ENCODE results near the gene ZNF521.

The ZNF521 gene

GRCh38 chr18:25066516-25066915 is 285.4 kb downstream of the ZNF521 start:
- no peak for TF ChIP-seq CTCF (conservative IDR thresholded peaks at IDR 0.05; ENCODE audit: control insufficient read depth, insufficient read depth, low read depth, low read length)
- no peak overlapping the region for H3K4me3 ChIP-seq (ENCODE audit: control insufficient read depth, low read depth, low read length)
- DNase-seq (ENCODE audit: low read depth), result no peak

GRCh38 chr18:25062720-25063119 is 289.2 kb downstream of the ZNF521 start:
- H3K4me3 ChIP-seq (ENCODE audit: control insufficient read depth, low read depth, low read length), result no peak overlapping the region
- peak; percentile 6 for TF ChIP-seq CTCF (conservative IDR thresholded peaks at IDR 0.05; ENCODE audit: control insufficient read depth, insufficient read depth, low read depth, low read length)
- DNase-seq (ENCODE audit: low read depth), result no peak

GRCh38 chr18:25061395-25061794 is 290.6 kb downstream of the ZNF521 start:
- H3K4me3 ChIP-seq (ENCODE audit: control insufficient read depth, low read depth, low read length), result no peak overlapping the region
- TF ChIP-seq CTCF (conservative IDR thresholded peaks at IDR 0.05; ENCODE audit: control insufficient read depth, insufficient read depth, low read depth, low read length), result no peak
- DNase-seq (ENCODE audit: low read depth), result no peak

- DNase-seq (ENCODE audit: low read depth), result no peak
- no peak overlapping the region for H3K4me3 ChIP-seq (ENCODE audit: control insufficient read depth, low read depth, low read length)
- TF ChIP-seq CTCF (conservative IDR thresholded peaks at IDR 0.05; ENCODE audit: control insufficient read depth, insufficient read depth, low read depth, low read length), result no peak
Observed at GRCh38 chr18:25058521-25058920, 293.4 kb downstream of the ZNF521 start.

GRCh38 chr18:25057491-25058050 is 294.4 kb downstream of the ZNF521 start:
- H3K4me3 ChIP-seq (ENCODE audit: control insufficient read depth, low read depth, low read length), result no peak overlapping the region
- DNase-seq (ENCODE audit: low read depth), result peak; percentile 6
- TF ChIP-seq CTCF (conservative IDR thresholded peaks at IDR 0.05; ENCODE audit: control insufficient read depth, insufficient read depth, low read depth, low read length), result no peak

- H3K4me3 ChIP-seq (ENCODE audit: control insufficient read depth, low read depth, low read length), result no peak overlapping the region
- TF ChIP-seq CTCF (conservative IDR thresholded peaks at IDR 0.05; ENCODE audit: control insufficient read depth, insufficient read depth, low read depth, low read length), result no peak
- DNase-seq (ENCODE audit: low read depth), result no peak
Observed at GRCh38 chr18:25056429-25056828, 295.5 kb downstream of the ZNF521 start.

GRCh38 chr18:25055076-25055475 is 296.9 kb downstream of the ZNF521 start:
- peak; percentile 80 for DNase-seq (ENCODE audit: low read depth)
- H3K4me3 ChIP-seq (ENCODE audit: control insufficient read depth, low read depth, low read length), result no peak overlapping the region
- no peak for TF ChIP-seq CTCF (conservative IDR thresholded peaks at IDR 0.05; ENCODE audit: control insufficient read depth, insufficient read depth, low read depth, low read length)

All from fibroblast of mammary gland (primary cell).